Nephron progenitor cell (in vitro differentiated cells): ENCODE data around the gene SPRY2.
A peak's percentile ranks its signal among the peaks of the same experiment; 100 is the strongest.

ENCODE experiments used
- DNase-seq: peaks from one replicate; pipeline ENCODE4 v3.0.0; 2021
- H3K27ac Mint-ChIP-seq: 2 replicates; pipeline ENCODE4 v1.8.0; 2021; ENCODE audit warnings: mild to moderate bottlenecking, moderate library complexity, mixed read lengths
- H3K27me3 Mint-ChIP-seq: 2 replicates; pipeline ENCODE4 v1.8.0; 2021; ENCODE audit warnings: mild to moderate bottlenecking, low read depth, mixed read lengths; ENCODE audit not compliant: poor library complexity
- H3K36me3 Mint-ChIP-seq: 2 replicates; pipeline ENCODE4 v1.8.0; 2021; ENCODE audit warnings: low read depth, mixed read lengths
- H3K4me1 Mint-ChIP-seq: 2 replicates; pipeline ENCODE4 v1.8.0; 2021; ENCODE audit warnings: mixed read lengths
- H3K4me3 Mint-ChIP-seq: 2 replicates; pipeline ENCODE4 v1.8.0; 2021; ENCODE audit warnings: mild to moderate bottlenecking, moderate library complexity, mixed read lengths
- H3K9me3 Mint-ChIP-seq: 2 replicates; pipeline ENCODE4 v1.8.0; 2021; ENCODE audit warnings: mild to moderate bottlenecking, moderate library complexity, mixed read lengths
- CTCF ChIP-seq: fragments of 200-600 bp; sonication (generic); IDR thresholded peaks from 2 replicates; pipeline ENCODE4 v1.5.0; 2021; ENCODE audit warnings: antibody characterized with exemption

Gene SPRY2

GRCh38 chr13:80339912-80340650 lies 845 bp downstream of the SPRY2 start:
- peak; percentile 50 for DNase-seq
- Mint-ChIP-seq H3K36me3 (peaks cover 21% of the 10 kb centered on the region), H3K4me3 (no peak overlapping the region), H3K4me1 (peaks cover 57% of the 10 kb centered on the region), H3K27me3 (no peaks in the 10 kb centered on the region), H3K27ac (no peak overlapping the region), H3K9me3 (no peaks in the 10 kb centered on the region)
- no peak for TF ChIP-seq CTCF

GRCh38 chr13:80339563-80339911 lies 1.4 kb downstream of the SPRY2 start:
- peaks cover 27% of the 10 kb centered on the region for H3K36me3 Mint-ChIP-seq
- peak; percentile 6 for DNase-seq
- H3K27me3 Mint-ChIP-seq, result no peaks in the 10 kb centered on the region
- H3K27ac Mint-ChIP-seq, result no peak overlapping the region
- no peak for TF ChIP-seq CTCF
- peaks cover 5% of the 10 kb centered on the region for H3K9me3 Mint-ChIP-seq
- H3K4me1 Mint-ChIP-seq, result peaks cover 57% of the 10 kb centered on the region
- H3K4me3 Mint-ChIP-seq, result no peak overlapping the region

- Mint-ChIP-seq H3K36me3 (peaks cover 32% of the 10 kb centered on the region), H3K27ac (no peak overlapping the region), H3K9me3 (peaks cover 8% of the 10 kb centered on the region), H3K27me3 (no peaks in the 10 kb centered on the region), H3K4me1 (peaks cover 53% of the 10 kb centered on the region), H3K4me3 (no peak overlapping the region)
- TF ChIP-seq CTCF, result no peak
- peak; percentile 79 for DNase-seq
Measured at GRCh38 chr13:80338781-80339562, 2.0 kb downstream of the SPRY2 start.

- H3K9me3 Mint-ChIP-seq, result peaks cover 10% of the 10 kb centered on the region
- H3K4me1 Mint-ChIP-seq, result peaks cover 40% of the 10 kb centered on the region
- H3K36me3 Mint-ChIP-seq, result peaks cover 46% of the 10 kb centered on the region
- peak; percentile 9 for DNase-seq
- no peaks in the 10 kb centered on the region for H3K27me3 Mint-ChIP-seq
- no peak overlapping the region for H3K27ac Mint-ChIP-seq
- no peak for TF ChIP-seq CTCF
- H3K4me3 Mint-ChIP-seq, result no peak overlapping the region
Measured at GRCh38 chr13:80337288-80338081, 3.4 kb downstream of the SPRY2 start.

- no peak for DNase-seq
Measured at GRCh38 chr13:80336776-80337287, 4.1 kb downstream of the SPRY2 start.

More at GRCh38 chr13:80336776-80337287, 4.1 kb downstream of the SPRY2 start:
- no peak for TF ChIP-seq CTCF
- Mint-ChIP-seq H3K9me3 (peaks cover 14% of the 10 kb centered on the region), H3K4me3 (no peak overlapping the region), H3K27ac (peak overlapping the region; percentile 68), H3K4me1 (peaks cover 42% of the 10 kb centered on the region), H3K36me3 (peaks cover 53% of the 10 kb centered on the region), H3K27me3 (no peaks in the 10 kb centered on the region)
